GM21390 (cell line): Measurements from ENCODE around the gene MSH2.

Experiments used
- ATAC-seq: cut with Tn5 transposase; IDR thresholded peaks from one replicate; pipeline ENCODE4 v1.9.1; 2021; ENCODE audit not compliant: unreplicated experiment

The MSH2 gene

DNA sequence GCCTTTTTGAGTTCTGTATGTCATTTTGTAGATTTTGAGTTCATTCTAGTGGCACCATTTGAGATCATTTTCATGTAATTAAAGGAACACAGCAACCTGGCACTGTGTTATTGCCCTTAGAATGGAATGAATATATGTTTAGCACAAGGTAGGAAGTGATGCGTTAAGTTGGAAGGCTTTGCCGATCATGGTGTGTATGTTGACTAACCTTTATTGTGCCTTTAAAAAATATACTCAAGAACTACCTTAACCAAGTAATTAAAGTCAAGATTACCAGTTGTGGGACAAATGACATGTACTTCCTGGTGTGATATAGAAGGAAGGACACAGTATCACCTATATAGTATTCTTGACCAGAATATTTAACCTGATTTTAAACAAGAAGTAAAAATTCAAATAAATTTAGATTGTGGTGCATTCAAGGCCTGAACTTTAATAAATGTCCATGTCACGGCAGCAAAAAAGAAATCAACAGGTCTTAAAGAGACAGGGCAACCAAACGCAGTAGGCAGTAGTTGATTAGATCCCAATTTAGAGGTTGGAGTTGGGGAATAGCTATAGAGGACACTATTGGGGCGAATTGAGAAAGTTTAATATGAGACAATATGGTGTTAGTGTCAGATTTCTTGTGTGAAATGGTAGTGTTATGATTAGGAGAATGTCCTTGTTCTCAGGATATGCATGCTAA, 68.6 kb downstream of the MSH2 start:
- ATAC-seq: no peak

DNA sequence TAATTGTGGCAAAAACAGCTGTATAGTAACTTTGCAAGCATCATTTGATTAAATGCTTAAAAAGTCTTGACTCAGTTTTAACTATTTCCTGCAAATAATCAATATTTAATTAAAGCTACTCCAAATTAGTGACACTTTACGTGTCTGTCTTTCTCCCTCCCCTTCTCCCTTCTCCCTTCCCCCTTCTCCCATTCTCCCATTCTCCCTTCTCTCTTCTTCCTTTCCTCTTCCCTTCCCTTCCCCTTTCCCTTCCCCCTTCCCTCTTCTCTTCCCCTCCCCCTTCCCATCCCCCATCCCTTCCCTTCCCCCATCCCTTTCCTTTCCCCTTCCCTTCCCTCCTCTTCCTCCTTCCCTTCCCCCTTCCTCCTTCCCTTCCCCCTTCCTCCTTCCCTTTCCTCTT, 76.9 kb downstream of the MSH2 start:
- ATAC-seq: no peak

GRCh38 chr2:47483191-47483590, 80.2 kb downstream of the MSH2 start:
- no peak for ATAC-seq

DNA sequence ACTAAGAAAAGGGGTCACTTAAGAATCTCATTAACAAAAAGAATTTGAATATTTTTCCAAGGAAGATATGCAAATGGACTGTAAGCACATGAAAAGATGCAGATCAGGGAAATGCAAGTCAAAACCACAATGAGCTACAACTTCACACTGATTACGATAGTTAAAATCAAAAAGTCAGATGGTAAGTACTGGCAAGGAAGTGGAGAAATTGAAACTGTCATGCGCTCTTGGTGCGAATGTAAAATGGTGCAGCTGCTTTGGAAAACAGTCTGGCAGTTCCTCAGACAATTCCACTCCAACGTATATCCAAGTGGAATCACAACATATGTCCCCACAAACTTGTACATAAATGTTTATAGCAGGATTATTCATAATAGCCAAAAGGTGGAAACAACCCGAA, 81.4 kb downstream of the MSH2 start:
- ATAC-seq: no peak

GRCh38 chr2:47485177-47485576, 82.2 kb downstream of the MSH2 start:
- no peak for ATAC-seq

GRCh38 chr2:47485751-47486300, 82.9 kb downstream of the MSH2 start:
- no peak for ATAC-seq

DNA sequence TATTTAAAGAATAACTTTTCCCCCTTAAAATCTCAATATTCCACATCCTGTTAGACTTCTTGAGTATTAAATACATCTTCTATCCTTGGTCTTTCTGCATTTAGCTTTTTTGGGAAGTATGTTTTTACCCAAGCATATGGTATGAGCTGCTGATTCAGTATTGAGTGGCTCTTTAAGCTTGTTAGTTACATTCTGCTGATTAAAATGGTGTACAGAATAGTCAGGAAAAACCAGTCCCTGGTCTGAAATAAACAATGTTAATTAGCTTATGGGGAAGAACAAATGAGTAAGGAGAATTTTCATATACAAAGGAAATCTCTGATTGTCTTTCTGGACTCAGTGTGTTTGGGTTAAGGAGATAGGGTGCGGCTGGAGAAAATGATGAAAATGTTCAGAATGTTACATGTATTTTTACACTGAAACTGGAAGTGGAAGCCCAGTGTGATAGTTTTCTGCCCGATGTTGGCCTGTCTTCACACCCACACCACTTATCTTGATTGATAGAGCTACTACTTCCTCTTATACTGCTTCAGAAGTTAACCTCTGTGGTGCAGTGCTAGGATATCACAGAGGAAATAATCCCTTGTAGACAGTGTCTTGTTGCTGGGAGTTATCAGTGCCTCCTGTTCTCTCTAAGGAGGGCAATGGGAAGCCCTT, 84.0 kb downstream of the MSH2 start:
- peak; percentile 96 for ATAC-seq

- ATAC-seq: no peak
Measured at GRCh38 chr2:47487498-47487875, 84.5 kb downstream of the MSH2 start.

DNA sequence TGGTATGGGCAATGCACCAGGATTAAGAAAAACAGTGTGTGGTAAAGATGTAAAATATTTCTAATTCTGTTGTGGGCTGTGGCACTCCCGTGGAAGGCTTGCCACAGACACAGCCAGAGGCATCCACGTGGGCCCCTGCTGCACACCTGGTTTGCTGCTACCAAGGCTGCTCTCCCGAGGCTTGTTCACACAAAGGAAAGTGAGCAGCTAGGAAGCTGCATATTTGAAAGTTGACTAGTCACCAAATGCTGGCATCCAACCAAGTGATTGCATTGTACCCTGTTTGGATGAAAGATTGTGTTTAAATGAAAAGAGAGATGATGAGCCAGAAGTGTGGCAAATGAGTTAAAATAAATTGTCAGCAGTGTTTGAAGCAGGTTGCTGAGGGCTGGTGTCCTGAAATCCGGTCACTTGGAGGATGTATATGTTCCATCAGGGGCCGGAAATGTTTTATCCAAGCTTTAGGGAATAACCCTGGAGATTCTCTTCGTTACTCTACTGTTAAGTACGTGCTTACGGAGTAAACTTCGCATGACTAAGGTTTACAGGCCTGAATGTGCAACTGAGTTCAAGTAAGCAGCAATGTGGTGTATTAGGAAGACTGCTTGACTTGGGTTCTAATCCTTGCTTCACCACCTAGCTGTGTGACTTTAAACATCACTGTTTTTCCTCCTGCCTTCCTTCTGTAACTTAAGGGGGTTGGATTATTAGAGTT, 86.1 kb downstream of the MSH2 start:
- ATAC-seq: no peak

- ATAC-seq: no peak
Measured at GRCh38 chr2:47490406-47490805, 87.5 kb downstream of the MSH2 start.

DNA sequence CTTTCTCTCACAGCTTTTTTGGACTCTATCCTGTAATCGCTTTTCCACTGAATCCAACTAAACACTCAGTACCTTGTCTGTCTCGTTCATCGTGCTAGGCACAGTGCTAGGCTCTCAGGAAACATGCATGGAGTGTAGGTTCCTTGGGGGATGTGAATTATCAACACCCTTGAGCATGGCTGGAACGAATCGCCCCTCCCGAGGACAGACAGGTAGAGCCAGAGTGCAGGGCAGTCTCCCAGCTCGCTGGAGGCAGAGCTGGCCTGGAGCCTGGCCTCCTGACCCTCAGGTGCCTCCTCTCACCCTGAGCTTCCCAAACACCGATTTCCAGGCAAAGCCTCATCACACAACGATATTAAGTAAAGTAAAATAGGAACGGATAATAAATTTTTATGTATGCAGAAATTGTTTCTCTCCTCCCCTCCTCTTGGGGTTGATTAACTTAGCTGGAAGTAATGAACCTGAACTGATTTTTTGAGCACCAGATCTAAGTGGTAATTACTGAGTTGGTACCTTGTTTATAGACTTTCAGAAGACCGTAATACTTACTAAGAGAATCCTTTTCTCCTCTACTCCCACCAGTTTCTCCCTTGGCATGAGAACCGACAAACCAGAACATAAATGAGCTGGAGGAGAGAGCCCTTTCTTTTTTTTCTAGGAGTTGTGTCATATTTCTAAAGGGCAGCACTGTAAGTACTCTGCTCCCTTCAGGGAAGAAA, 90.5 kb downstream of the MSH2 start:
- no peak for ATAC-seq

- ATAC-seq: no peak
Measured at GRCh38 chr2:47494267-47495130, 91.5 kb downstream of the MSH2 start.

GRCh38 chr2:47497843-47498460, 95.0 kb downstream of the MSH2 start:
- ATAC-seq: no peak

DNA sequence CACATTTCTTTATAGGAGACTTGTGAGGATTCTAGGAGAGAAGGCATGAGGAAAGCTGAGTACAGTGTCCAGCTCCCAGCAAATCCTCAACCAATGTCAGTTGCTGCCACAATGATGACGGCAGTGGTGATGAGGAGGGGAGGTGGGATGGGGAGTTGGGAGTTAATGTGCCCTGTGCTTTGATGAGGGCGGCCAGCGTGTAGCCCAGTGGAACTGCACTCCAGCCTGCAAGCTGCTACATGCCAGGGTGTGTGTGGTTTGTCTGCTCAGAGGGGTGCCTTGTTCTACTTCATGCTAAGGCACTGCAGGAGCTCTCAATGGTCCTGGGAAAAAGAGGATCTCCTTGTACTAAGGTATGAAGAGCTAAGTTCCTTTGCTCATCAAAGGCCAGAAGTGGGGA, 96.1 kb downstream of the MSH2 start:
- ATAC-seq: no peak

DNA sequence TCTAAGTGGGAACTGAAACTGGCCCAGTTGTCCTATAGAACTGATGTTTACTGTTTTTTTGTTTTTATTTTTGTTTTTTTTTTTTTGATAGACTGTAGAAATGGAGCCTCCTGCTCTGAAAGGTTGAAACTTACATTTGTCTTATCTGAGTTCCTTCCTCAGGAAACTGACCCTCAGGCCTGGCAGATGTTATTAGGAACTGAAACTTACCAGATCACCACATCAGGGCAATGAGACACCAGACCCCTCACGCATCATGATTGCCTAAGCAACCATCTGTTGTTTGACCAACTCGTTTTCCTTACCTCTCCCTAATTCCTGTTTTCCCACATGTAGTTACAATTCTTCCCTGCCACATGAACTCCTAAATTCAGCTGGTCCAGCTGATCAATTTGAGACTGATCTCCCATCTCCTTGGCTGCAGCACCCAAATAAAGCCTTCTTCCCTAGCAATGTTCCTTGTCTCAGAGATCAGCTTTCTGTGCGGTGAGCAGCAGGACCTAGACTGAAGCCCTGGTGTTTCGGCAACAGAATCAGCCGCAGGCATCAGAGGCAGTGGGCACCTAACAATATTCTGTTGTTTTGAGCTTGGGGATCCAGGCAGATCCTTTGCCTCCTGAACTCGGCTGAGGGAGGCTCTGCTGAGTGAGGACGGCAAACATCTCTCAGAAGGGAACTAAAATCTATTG, 96.8 kb downstream of the MSH2 start:
- no peak for ATAC-seq

DNA sequence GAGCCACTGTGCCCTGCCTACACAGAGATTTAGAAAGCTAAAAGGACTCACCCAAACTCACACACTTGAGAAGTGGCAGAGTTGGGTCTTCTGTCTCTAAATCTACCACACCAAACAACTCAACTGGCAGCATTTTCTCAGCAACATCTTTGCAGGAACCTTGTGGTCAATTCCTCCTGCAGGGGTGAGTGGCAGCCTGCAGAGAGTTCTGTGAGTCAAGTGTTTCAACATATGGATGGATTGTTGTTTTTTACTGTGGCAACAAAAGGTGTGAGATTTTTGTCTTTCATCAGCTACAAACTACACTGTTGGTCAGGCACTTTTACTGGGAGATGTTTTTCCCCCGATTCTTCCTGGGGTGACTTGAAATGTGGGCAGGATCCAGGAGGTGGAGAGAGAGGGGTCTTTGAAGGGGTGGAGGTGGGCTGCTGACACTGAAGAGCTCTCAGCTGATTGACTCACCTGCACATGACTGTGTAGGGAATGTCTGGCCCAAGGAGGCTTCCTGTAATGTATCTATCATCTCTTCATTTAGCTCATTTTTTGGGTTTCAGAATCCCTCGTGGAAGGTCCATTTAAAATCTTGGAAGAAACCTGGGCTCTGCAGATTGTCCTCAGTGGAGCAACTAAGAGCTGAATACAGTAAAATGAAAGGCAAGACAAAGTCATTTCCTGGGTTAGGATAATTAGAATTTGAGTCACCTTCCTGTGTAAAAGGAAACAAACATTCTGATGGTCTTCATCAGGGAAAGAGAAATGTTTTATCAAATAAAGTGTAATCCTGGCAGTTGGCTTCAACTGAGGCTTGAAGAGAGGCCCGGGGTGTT, 98.6 kb downstream of the MSH2 start:
- no peak for ATAC-seq

DNA sequence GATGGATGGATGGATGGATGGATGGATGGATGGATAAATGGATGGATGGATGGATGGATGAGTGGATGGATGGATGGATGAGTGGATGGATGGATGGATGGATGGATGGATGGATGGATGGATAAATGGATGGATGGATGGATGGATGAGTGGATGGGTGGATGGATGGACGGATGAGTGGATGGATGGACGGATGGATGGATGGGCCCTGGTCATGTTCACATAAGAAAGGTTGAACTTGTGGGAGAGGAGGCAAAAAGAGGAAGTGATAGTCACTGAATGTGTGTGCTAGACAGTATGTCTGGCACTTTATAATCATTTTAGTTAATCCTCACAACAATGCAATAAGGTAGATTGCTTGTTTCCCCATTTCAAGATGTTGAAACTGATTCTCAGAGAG, 99.5 kb downstream of the MSH2 start:
- ATAC-seq: peak; percentile 78

- no peak for ATAC-seq
Measured at GRCh38 chr2:47503481-47504070, 100.6 kb downstream of the MSH2 start.
